Measurements from ENCODE around the gene CPNE5. TPM values are rescaled to one million over a fixed set of nuclear protein-coding genes. Genes with fewer than 3 reads are reported as not detected.
A peak's percentile ranks its signal among the peaks of the same experiment; 100 is the strongest.

Gene CPNE5
- total RNA-seq, 4 donors from 2014 or later: 3.0 to 8.3 (median 3.3) TPM; not detected in 1

GRCh38 chr6:36829919-36830544 lies 9.2 kb downstream of the CPNE5 start:
- H3K27ac ChIP-seq: peak overlapping the region; percentile 32 to 61 (median 52)
- H3K4me1 ChIP-seq: peaks cover 8 to 15% (median 12%) of the 10 kb centered on the region in 4 donors
- H3K9me3 ChIP-seq: no peaks in the 10 kb centered on the region
- TF ChIP-seq POLR2A (IDR thresholded peaks at IDR 0.05): no peak
- no peak for TF ChIP-seq EP300 (IDR thresholded peaks at IDR 0.05; ENCODE audit: low read depth)
- TF ChIP-seq CTCF (IDR thresholded peaks at IDR 0.05): no peak
- TF ChIP-seq POLR2AphosphoS5 (IDR thresholded peaks at IDR 0.05): peak in 1 of 3 donors; percentile 44
- WGBS, 2 donors (ENCODE audit: low coverage in 1 of 2): 28 to 36% methylated on average over 4 to 11 of the region's 11 CpGs
- intact Hi-C loops (cut with DNase I; ENCODE audit: low total_unique reads) (no loop called here), in situ Hi-C loops (cut with MboI; ENCODE audit: low pct_ligation_motif_present in 1 of 4, low pct_unique_long_range_greater_than_20kb in 1 of 4, low sequenced_read_pairs in 3 of 4) (no loop called here)
- no peak overlapping the region for H3K4me3 ChIP-seq
- no peaks in the 10 kb centered on the region for H3K36me3 ChIP-seq
- H3K27me3 ChIP-seq: no peaks in the 10 kb centered on the region
- peak; percentile 58 for DNase-seq

- no peak overlapping the region for H3K4me3 ChIP-seq
- no peaks in the 10 kb centered on the region for H3K9me3 ChIP-seq
- in situ Hi-C loops (cut with MboI; ENCODE audit: low pct_ligation_motif_present in 1 of 4, low pct_unique_long_range_greater_than_20kb in 1 of 4, low sequenced_read_pairs in 3 of 4) (no loop called here), intact Hi-C loops (cut with DNase I; ENCODE audit: low total_unique reads) (no loop called here)
- no peaks in the 10 kb centered on the region for H3K36me3 ChIP-seq
- no peaks in the 10 kb centered on the region for H3K27me3 ChIP-seq
- WGBS, 2 donors (ENCODE audit: low coverage in 1 of 2): 56 to 76% methylated on average over 11 to 19 of the region's 19 CpGs
- DNase-seq: no peak
- no peak for TF ChIP-seq CTCF (IDR thresholded peaks at IDR 0.05)
- no peak for TF ChIP-seq POLR2AphosphoS5 (IDR thresholded peaks at IDR 0.05)
- TF ChIP-seq POLR2A (IDR thresholded peaks at IDR 0.05): no peak
- TF ChIP-seq EP300 (IDR thresholded peaks at IDR 0.05; ENCODE audit: low read depth): no peak
- H3K27ac ChIP-seq: peak overlapping the region in 2 of 4 donors; percentile 7 to 14
- H3K4me1 ChIP-seq: peaks cover 8 to 15% (median 12%) of the 10 kb centered on the region in 4 donors
These were observed 11.8 kb downstream of the CPNE5 start for GRCh38 chr6:36827261-36828079.

GRCh38 chr6:36826520-36827227 lies 12.6 kb downstream of the CPNE5 start:
- H3K9me3 ChIP-seq: no peaks in the 10 kb centered on the region
- DNase-seq: no peak
- H3K36me3 ChIP-seq: no peaks in the 10 kb centered on the region
- TF ChIP-seq EP300 (IDR thresholded peaks at IDR 0.05; ENCODE audit: low read depth) (no peak), POLR2A (IDR thresholded peaks at IDR 0.05) (no peak), POLR2AphosphoS5 (IDR thresholded peaks at IDR 0.05) (no peak), CTCF (IDR thresholded peaks at IDR 0.05) (no peak)
- in situ Hi-C loops (cut with MboI; ENCODE audit: low pct_ligation_motif_present in 1 of 4, low pct_unique_long_range_greater_than_20kb in 1 of 4, low sequenced_read_pairs in 3 of 4) (no loop called here), intact Hi-C loops (cut with DNase I; ENCODE audit: low total_unique reads) (no loop called here)
- peaks cover 8 to 15% (median 12%) of the 10 kb centered on the region in 4 donors for H3K4me1 ChIP-seq
- no peaks in the 10 kb centered on the region for H3K27me3 ChIP-seq
- no peak overlapping the region for H3K27ac ChIP-seq
- 76 to 88% methylated on average over 4 to 19 of the region's 19 CpGs for WGBS, 2 donors (ENCODE audit: low coverage in 1 of 2)
- H3K4me3 ChIP-seq: no peak overlapping the region

- Histone ChIP-seq H3K27ac (no peak overlapping the region), H3K4me1 (peaks cover 8 to 14% (median 12%) of the 10 kb centered on the region in 4 donors), H3K4me3 (no peak overlapping the region), H3K9me3 (no peaks in the 10 kb centered on the region), H3K36me3 (no peaks in the 10 kb centered on the region), H3K27me3 (no peaks in the 10 kb centered on the region)
- DNase-seq: no peak
- intact Hi-C loops (cut with DNase I; ENCODE audit: low total_unique reads): no loop called here
- 72 to 85% methylated on average over 3 to 8 of the region's 8 CpGs for WGBS, 2 donors (ENCODE audit: low coverage in 1 of 2)
- TF ChIP-seq POLR2A (IDR thresholded peaks at IDR 0.05) (no peak), EP300 (IDR thresholded peaks at IDR 0.05; ENCODE audit: low read depth) (no peak), POLR2AphosphoS5 (IDR thresholded peaks at IDR 0.05) (no peak), CTCF (IDR thresholded peaks at IDR 0.05) (no peak)
- in situ Hi-C loops (cut with MboI; ENCODE audit: low pct_ligation_motif_present in 1 of 4, low pct_unique_long_range_greater_than_20kb in 1 of 4, low sequenced_read_pairs in 3 of 4): no loop called here
These were observed 13.2 kb downstream of the CPNE5 start for GRCh38 chr6:36825994-36826393.

Data from transverse colon (tissue), 4 donors.